Measurements from ENCODE around the gene ZNF736.
"Not testable (repeated sequence)": the region's sequence is repeated elsewhere in the genome, so short reads cannot be mapped to it uniquely, and the experiment has no call there.

ZNF736 gene

GRCh38 chr7:64314566-64314965, 805 bp downstream of the ZNF736 start:
- intact Hi-C loops (cut with DNase I; ENCODE audit: low total_unique reads), result loop anchor here (5.0 kb wide), 1 partner anchor 358 kb away; no protein-coding TSS in a partner anchor

GRCh38 chr7:64316031-64316742, 2.4 kb downstream of the ZNF736 start:
- peaks cover 0 to 17% (median 12%) of the 10 kb centered on the region in 4 donors for H3K4me1 ChIP-seq
- H3K27ac ChIP-seq; H3K36me3 ChIP-seq; DNase-seq; intact Hi-C loops (cut with DNase I; ENCODE audit: low total_unique reads); H3K9me3 ChIP-seq; H3K27me3 ChIP-seq; H3K4me3 ChIP-seq: not testable (repeated sequence)

More at GRCh38 chr7:64314566-64314965, 805 bp downstream of the ZNF736 start:
- Histone ChIP-seq H3K9me3 (no peaks in the 10 kb centered on the region), H3K4me3 (peak overlapping the region; percentile 65 to 73), H3K27me3 (no peaks in the 10 kb centered on the region), H3K4me1 (peaks cover 0 to 17% (median 12%) of the 10 kb centered on the region in 4 donors), H3K27ac (peak overlapping the region; percentile 65 to 74), H3K36me3 (no peaks in the 10 kb centered on the region)
- no peak for DNase-seq
- TF ChIP-seq CTCF (IDR thresholded peaks at IDR 0.05), result no peak

GRCh38 chr7:64320547-64321513, 7.1 kb downstream of the ZNF736 start:
- no peak overlapping the region for H3K27ac ChIP-seq
- H3K27me3 ChIP-seq, result no peaks in the 10 kb centered on the region
- intact Hi-C loops (cut with DNase I; ENCODE audit: low total_unique reads), result no loop called here
- TF ChIP-seq CTCF (IDR thresholded peaks at IDR 0.05), result no peak
- H3K4me3 ChIP-seq, result no peak overlapping the region
- DNase-seq, result no peak
- no peaks in the 10 kb centered on the region for H3K9me3 ChIP-seq
- H3K4me1 ChIP-seq, result peaks cover 0 to 2% (median 0%) of the 10 kb centered on the region in 4 donors
- no peaks in the 10 kb centered on the region for H3K36me3 ChIP-seq

GRCh38 chr7:64324166-64324565, 10.4 kb downstream of the ZNF736 start:
- DNase-seq; H3K4me1 ChIP-seq; H3K27ac ChIP-seq; H3K27me3 ChIP-seq; H3K36me3 ChIP-seq; H3K9me3 ChIP-seq; H3K4me3 ChIP-seq; intact Hi-C loops (cut with DNase I; ENCODE audit: low total_unique reads): not testable (repeated sequence)

- not testable (repeated sequence) for H3K4me3 ChIP-seq
- H3K9me3 ChIP-seq, result peaks cover 26 to 97% (median 79%) of the 10 kb centered on the region in 3 donors
These were observed 35.0 kb downstream of the ZNF736 start for GRCh38 chr7:64348713-64349210.

GRCh38 chr7:64359543-64359942, 45.8 kb downstream of the ZNF736 start:
- Histone ChIP-seq H3K27me3 (no peaks in the 10 kb centered on the region), H3K9me3 (peaks cover 4 to 57% (median 36%) of the 10 kb centered on the region in 3 donors), H3K36me3 (peaks cover 0 to 7% (median 0%) of the 10 kb centered on the region in 3 donors), H3K27ac (no peak overlapping the region), H3K4me3 (no peak overlapping the region), H3K4me1 (no peaks in the 10 kb centered on the region)
- intact Hi-C loops (cut with DNase I; ENCODE audit: low total_unique reads), result no loop called here
- DNase-seq, result no peak
- no peak for TF ChIP-seq CTCF (IDR thresholded peaks at IDR 0.05)

More at GRCh38 chr7:64348713-64349210, 35.0 kb downstream of the ZNF736 start:
- H3K36me3 ChIP-seq, result peaks cover 37 to 94% (median 91%) of the 10 kb centered on the region in 3 donors
- intact Hi-C loops (cut with DNase I; ENCODE audit: low total_unique reads); H3K4me1 ChIP-seq; H3K27ac ChIP-seq; H3K27me3 ChIP-seq; DNase-seq: not testable (repeated sequence)
